ENCODE measurements around the gene DCC. TPM values are rescaled to one million over a fixed set of nuclear protein-coding genes. Genes with fewer than 3 reads are reported as not detected.
"Not testable (repeated sequence)": the region's sequence is repeated elsewhere in the genome, so short reads cannot be mapped to it uniquely, and the experiment has no call there.

Gene DCC
- total RNA-seq, 2 donors from 2014 or later: 0.03 TPM; not detected in 1

DNA sequence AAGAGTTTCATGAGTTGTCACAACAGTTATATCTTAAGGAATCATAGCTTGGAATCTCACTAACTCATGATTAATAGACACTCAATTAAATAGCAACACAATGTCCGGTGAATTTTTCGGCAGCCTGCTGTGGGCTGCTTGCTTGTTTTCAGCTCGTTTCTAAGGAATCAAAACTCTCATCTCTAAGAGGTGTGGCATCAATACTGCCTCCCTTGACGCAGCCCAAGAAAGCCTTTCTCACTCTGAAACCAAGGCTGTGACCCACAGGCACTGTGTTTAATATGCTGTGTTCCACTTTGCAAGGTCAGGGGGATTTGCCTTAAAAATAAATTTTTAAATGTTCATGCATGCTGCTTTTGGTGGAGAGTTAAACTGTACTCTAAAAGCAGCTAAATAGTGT, 5.4 kb downstream of the DCC start:
- DNase-seq: no peak
- no peak for ATAC-seq
- intact Hi-C loops (cut with DNase I): no loop called here

GRCh38 chr18:52348209-52348608, 8.2 kb downstream of the DCC start:
- ATAC-seq (no peak), DNase-seq (no peak)

GRCh38 chr18:52349498-52349897, 9.5 kb downstream of the DCC start:
- intact Hi-C loops (cut with DNase I): no loop called here
- DNase-seq (no peak), ATAC-seq (no peak)

More at GRCh38 chr18:52348209-52348608, 8.2 kb downstream of the DCC start:
- intact Hi-C loops (cut with DNase I): no loop called here

DNA sequence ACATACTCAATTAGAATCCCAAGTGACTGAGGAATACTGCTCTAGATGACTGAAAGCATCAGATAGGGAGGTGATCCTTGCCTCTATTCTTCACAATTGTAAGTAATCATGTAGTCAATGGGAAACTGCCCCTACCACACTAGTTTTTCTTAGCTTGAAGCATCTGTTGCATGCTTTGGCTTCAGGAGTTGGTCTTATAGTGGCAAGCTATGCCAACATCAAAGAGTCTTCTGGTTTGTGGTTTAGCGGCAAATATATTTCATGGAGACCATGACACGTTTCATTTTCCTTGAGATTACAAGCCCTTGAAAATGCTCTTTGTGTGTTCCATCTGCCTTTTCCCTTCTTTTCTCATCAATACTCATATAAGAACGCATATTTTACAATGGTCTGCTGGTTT, 12.9 kb downstream of the DCC start:
- DNase-seq (no peak), ATAC-seq (no peak)
- intact Hi-C loops (cut with DNase I): no loop called here

DNA sequence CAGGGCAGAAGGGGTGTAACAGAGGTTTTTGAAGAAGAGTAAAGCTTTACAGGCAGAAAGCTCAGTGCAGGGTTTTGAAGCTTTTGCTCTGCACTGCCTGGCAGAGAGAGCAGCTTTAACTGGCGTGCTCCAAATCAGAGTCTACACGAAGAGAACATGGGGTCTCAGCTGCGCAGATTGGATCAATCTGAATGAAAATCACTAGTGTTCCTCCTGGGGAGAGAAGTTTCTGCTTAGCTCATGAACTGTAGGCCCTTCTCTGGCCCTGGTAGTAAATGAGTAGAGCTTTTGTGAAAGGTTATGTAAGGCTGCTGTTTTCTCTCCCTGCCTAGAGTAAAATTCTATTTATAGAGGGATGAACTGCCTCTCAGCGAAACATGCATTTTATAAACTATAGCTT, 13.6 kb downstream of the DCC start:
- intact Hi-C loops (cut with DNase I): no loop called here
- DNase-seq: no peak
- ATAC-seq: no peak

- ATAC-seq: no peak
- no peak for DNase-seq
- intact Hi-C loops (cut with DNase I): no loop called here
Observed at GRCh38 chr18:52363861-52364260, 23.9 kb downstream of the DCC start.

DNA sequence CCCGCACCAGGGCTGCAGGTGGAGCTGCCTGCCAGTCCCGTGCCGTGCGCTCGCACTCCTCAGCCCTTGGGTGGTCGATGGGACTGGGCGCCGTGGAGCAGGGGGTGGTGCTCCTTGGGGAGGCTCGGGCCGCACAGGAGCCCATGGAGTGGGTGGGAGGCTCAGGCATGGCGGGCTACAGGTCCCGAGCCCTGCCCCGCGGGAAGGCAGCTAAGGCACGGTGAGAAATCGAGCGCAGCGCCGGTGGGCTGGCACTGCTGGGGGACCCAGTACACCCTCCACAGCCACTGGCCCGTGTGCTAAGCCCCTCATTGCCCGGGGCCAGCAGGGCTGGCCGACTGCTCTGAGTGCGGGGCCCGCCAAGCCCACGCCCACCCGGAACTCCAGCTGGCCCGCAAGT, 26.9 kb downstream of the DCC start:
- intact Hi-C loops (cut with DNase I); ATAC-seq; DNase-seq: not testable (repeated sequence)

- no peak for ATAC-seq
- intact Hi-C loops (cut with DNase I): no loop called here
- DNase-seq: no peak
Observed at GRCh38 chr18:52367953-52368742, 28.2 kb downstream of the DCC start.

GRCh38 chr18:52370841-52371240, 30.8 kb downstream of the DCC start:
- no peak for ATAC-seq
- intact Hi-C loops (cut with DNase I): no loop called here
- no peak for DNase-seq

- intact Hi-C loops (cut with DNase I): no loop called here
- no peak for ATAC-seq
- no peak for DNase-seq
Observed at GRCh38 chr18:52376104-52376503, 36.1 kb downstream of the DCC start.

GRCh38 chr18:52377094-52377493, 37.1 kb downstream of the DCC start:
- ATAC-seq (no peak), DNase-seq (no peak)
- intact Hi-C loops (cut with DNase I): no loop called here

GRCh38 chr18:52386306-52386705, 46.3 kb downstream of the DCC start:
- ATAC-seq (no peak), DNase-seq (no peak)
- intact Hi-C loops (cut with DNase I): no loop called here

GRCh38 chr18:52387175-52387574, 47.2 kb downstream of the DCC start:
- intact Hi-C loops (cut with DNase I): no loop called here
- ATAC-seq (no peak), DNase-seq (no peak)

GRCh38 chr18:52391810-52392559, 52.0 kb downstream of the DCC start:
- DNase-seq (no peak), ATAC-seq (no peak)
- intact Hi-C loops (cut with DNase I): no loop called here

- no peak for ATAC-seq
- DNase-seq: no peak
- intact Hi-C loops (cut with DNase I): no loop called here
Observed at GRCh38 chr18:52394602-52395001, 54.6 kb downstream of the DCC start.

DNA sequence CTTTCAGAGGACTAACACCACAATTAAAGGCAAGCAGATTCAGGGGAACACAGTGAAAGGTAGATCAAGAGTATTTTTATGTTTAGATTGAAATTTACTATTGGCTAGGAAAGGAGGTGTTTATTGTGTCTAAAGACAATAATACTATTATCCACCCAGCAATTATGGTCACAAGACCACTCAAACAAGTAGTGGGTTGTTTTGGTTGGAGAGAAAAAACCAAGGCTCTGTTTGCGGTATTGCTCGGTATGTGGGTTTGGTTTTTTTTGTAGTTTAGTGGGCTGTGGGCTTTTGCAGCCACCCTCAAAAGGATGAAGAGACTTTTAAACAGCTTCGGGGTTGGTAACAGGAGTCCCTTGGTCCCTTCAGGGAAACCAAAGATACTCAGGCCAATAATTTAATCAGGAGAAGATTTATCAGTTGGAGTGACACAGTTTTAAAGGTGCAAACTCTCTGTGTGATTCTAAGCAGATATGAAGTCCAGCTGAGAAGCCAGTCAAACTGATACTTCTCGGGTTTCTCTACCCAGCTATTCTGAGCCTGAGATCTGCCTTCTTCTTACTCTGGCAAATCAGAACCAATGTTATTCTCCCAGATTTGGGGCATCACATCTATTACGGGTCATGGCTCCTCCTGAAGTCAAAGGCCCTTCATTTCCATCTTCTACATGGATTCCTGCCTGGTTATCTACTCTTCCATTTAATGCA, 55.3 kb downstream of the DCC start:
- intact Hi-C loops (cut with DNase I): no loop called here
- ATAC-seq (no peak), DNase-seq (no peak)

- intact Hi-C loops (cut with DNase I): no loop called here
- no peak for ATAC-seq
- DNase-seq: no peak
Observed at GRCh38 chr18:52401236-52401635, 61.2 kb downstream of the DCC start.

DNA sequence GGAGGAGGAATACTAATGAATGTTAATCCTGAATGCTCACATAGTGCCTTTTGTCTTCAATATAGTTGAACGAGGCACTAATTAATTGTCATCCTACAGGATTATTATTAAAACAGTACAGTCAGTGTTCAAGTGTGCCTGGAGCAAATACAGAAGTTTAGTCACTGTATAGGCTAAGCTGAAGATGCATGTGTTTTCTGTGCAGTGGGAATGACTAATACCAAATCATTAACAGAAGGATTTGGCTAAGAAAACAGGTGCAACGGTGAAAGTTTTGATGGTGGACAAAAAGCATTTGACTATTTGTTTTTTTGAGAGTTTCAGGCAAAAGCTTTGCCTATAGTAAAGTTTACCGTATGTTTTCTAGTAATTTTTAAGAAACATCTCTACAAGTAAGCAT, 62.8 kb downstream of the DCC start:
- intact Hi-C loops (cut with DNase I): no loop called here
- ATAC-seq (no peak), DNase-seq (no peak)

DNA sequence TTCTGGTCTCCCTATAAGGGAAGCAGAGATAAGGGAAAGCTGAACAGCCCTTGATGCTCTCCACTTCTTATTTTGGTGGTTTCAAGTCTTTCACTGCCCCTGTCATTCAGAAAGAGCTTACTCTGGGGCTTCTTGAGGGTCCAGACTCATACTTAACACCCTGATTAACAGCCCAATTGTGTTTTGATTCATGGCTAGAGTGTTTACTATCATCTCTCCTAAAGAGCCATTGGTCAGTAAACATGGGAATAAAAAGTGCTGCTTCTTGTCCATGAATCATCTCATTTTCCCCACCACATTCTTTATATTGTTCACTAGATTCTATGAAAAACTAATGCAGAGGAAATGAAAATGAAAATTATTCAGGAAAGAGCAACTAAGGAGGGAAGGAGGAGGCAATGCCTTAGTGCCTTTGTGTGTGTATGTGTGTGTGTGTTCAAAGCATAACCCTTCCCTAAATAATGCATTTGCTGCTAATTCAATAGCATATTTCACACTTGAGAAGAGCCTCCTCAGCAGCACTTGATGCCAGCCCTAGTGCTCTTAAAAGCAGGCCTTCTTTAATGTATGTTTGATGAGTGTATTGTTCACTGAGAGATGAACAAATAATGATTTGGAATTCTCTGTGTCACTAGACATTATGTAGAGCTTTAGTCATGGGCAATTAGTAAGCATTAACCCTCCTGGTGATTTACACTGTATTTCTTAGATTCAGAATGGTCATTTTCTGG, 63.5 kb downstream of the DCC start:
- ATAC-seq: no peak
- intact Hi-C loops (cut with DNase I): no loop called here
- DNase-seq: no peak
